Body of pancreas (tissue), 4 donors: Measurements from ENCODE around the gene WDR27. TPM values are rescaled to one million over a fixed set of nuclear protein-coding genes. Genes with fewer than 3 reads are reported as not detected.

Experiments used
- ATAC-seq: fragments of 150-250 bp; one replicate; pipeline ENCODE4 v1.9.1; 2016
- DNase-seq, 4 donors: peaks; one replicate each; pipeline ENCODE4 v3.0.0-alpha.2; 2019
- H3K27ac ChIP-seq, 4 donors: fragments of 200-600 bp; sonication (generic); 1 replicate in 3 of 4; 2 replicates in 1 of 4; pipeline versions ENCODE4 v1.5.1 to v1.6.1; 2016 to 2019; ENCODE audit warnings: mild to moderate bottlenecking in 1 of 4, mixed read lengths in 1 of 4, moderate library complexity in 1 of 4
- H3K27me3 ChIP-seq, 2 donors: fragments of 200-600 bp; sonication (generic); one replicate each; pipeline ENCODE4 v1.6.0; 2016; ENCODE audit warnings: mild to moderate bottlenecking in 1 of 2
- H3K36me3 ChIP-seq, 2 donors: fragments of 200-600 bp; sonication (generic); replicated peaks in 1 of 2; 2 replicates each; pipeline ENCODE4 v1.5.1; 2016; ENCODE audit warnings: low read depth in 2 of 2; ENCODE audit not compliant: insufficient read depth in 1 of 2
- H3K4me1 ChIP-seq: fragments of 200-600 bp; sonication (generic); one replicate; pipeline ENCODE4 v1.6.0; 2016
- H3K4me3 ChIP-seq, 2 donors: fragments of 200-600 bp; sonication (generic); 1 replicate in 1 of 2; 2 replicates in 1 of 2; pipeline ENCODE4 v1.5.1; 2016 to 2019
- H3K9me3 ChIP-seq, 3 donors: fragments of 200-600 bp; sonication (generic); 1 replicate in 2 of 3; 2 replicates in 1 of 3; pipeline ENCODE4 v1.5.1; 2016
- CTCF ChIP-seq, 7 experiments: fragments of 450-650 bp in 4 of 7; fragments of 200-600 bp in 3 of 7; sonication (generic) in 3 of 7; IDR thresholded peaks; one replicate each; pipeline ENCODE4 v1.5.1; 2016 to 2019; ENCODE audit warnings: antibody characterized with exemption in 7 of 7
- POLR2A ChIP-seq, 3 donors: fragments of 450-650 bp; IDR thresholded peaks; one replicate each; pipeline ENCODE4 v1.6.1; 2016; ENCODE audit warnings: antibody characterized with exemption in 3 of 3, mild to moderate bottlenecking in 2 of 3
- WGBS, 2 donors: methylation state at CpG; one replicate each; pipeline ENCODE4 v1.1.5; 2017; 5-methylcytosine and 5-hydroxymethylcytosine counted together
- intact Hi-C: fragments of 100-400 bp; cut with DNase I; formaldehyde crosslinking; loops from one replicate; pipeline ENCODE4 v1.15.1; 2023
- total RNA-seq, 2 donors: library from RNA; depleted of rRNA; stranded (reverse); fragments of >200 nt; gene quantifications; one replicate each; pipeline ENCODE4 v1.1.0, GENCODE V29; 2016

WDR27 gene
- total RNA-seq, 2 donors from 2014 or later, result 38.2 to 38.7 TPM

- intact Hi-C loops, result no loop called here
- 82 to 83% methylated on average over 11 of the region's 11 CpGs for WGBS, 2 donors
- Histone ChIP-seq H3K9me3 (no peaks in the 10 kb centered on the region), H3K27ac (peak overlapping the region in 1 of 4 donors; percentile 24), H3K27me3 (no peaks in the 10 kb centered on the region), H3K4me1 (no peaks in the 10 kb centered on the region), H3K36me3 (no peaks in the 10 kb centered on the region), H3K4me3 (no peak overlapping the region)
- DNase-seq, result no peak
- TF ChIP-seq POLR2A (IDR thresholded peaks at IDR 0.05) (no peak), CTCF (IDR thresholded peaks at IDR 0.05) (no peak)
- no peak for ATAC-seq
Observed at GRCh38 chr6:169452869-169453620, 248.8 kb downstream of the WDR27 start.

- ATAC-seq (peak; percentile 40), DNase-seq (peak; percentile 28 to 40 (median 36))
Observed at GRCh38 chr6:169452117-169452868, 249.5 kb downstream of the WDR27 start.

GRCh38 chr6:169451065-169451838 lies 250.6 kb downstream of the WDR27 start:
- H3K9me3 ChIP-seq, result no peaks in the 10 kb centered on the region
- ATAC-seq (no peak), DNase-seq (no peak)
- WGBS, 2 donors, result 78 to 82% methylated on average over 14 of the region's 14 CpGs
- no peak overlapping the region for H3K27ac ChIP-seq
- intact Hi-C loops, result no loop called here
- H3K4me3 ChIP-seq, result no peak overlapping the region
- no peaks in the 10 kb centered on the region for H3K36me3 ChIP-seq
- H3K27me3 ChIP-seq, result no peaks in the 10 kb centered on the region
- H3K4me1 ChIP-seq, result no peaks in the 10 kb centered on the region
- TF ChIP-seq CTCF (IDR thresholded peaks at IDR 0.05) (no peak), POLR2A (IDR thresholded peaks at IDR 0.05) (no peak)

More at GRCh38 chr6:169452117-169452868, 249.5 kb downstream of the WDR27 start:
- peak overlapping the region in 2 of 4 donors; percentile 23 to 24 for H3K27ac ChIP-seq
- WGBS, 2 donors, result 81 to 86% methylated on average over 35 to 36 of the region's 36 CpGs
- TF ChIP-seq CTCF (IDR thresholded peaks at IDR 0.05) (no peak), POLR2A (IDR thresholded peaks at IDR 0.05) (no peak)
- no peak overlapping the region for H3K4me3 ChIP-seq
- H3K36me3 ChIP-seq, result no peaks in the 10 kb centered on the region
- H3K9me3 ChIP-seq, result no peaks in the 10 kb centered on the region
- H3K27me3 ChIP-seq, result no peaks in the 10 kb centered on the region
- no peaks in the 10 kb centered on the region for H3K4me1 ChIP-seq
- intact Hi-C loops, result no loop called here

GRCh38 chr6:169450097-169450496 lies 251.7 kb downstream of the WDR27 start:
- TF ChIP-seq CTCF (IDR thresholded peaks at IDR 0.05), result no peak
- no peak for TF ChIP-seq POLR2A (IDR thresholded peaks at IDR 0.05)
- H3K9me3 ChIP-seq, result no peaks in the 10 kb centered on the region
- DNase-seq, result no peak
- H3K4me1 ChIP-seq, result no peaks in the 10 kb centered on the region
- no peak for ATAC-seq
- no peak overlapping the region for H3K4me3 ChIP-seq
- no peak overlapping the region for H3K27ac ChIP-seq
- intact Hi-C loops, result no loop called here
- 81% methylated on average over 8 to 12 of the region's 12 CpGs for WGBS, 2 donors
- no peaks in the 10 kb centered on the region for H3K36me3 ChIP-seq
- H3K27me3 ChIP-seq, result no peaks in the 10 kb centered on the region
